ENCODE results near the gene PTPRK. TPM values are rescaled to one million over a fixed set of nuclear protein-coding genes. Genes with fewer than 3 reads are reported as not detected.

The PTPRK gene
- total RNA-seq, 2 donors from 2014 or later = 60.6 to 121 TPM

DNA sequence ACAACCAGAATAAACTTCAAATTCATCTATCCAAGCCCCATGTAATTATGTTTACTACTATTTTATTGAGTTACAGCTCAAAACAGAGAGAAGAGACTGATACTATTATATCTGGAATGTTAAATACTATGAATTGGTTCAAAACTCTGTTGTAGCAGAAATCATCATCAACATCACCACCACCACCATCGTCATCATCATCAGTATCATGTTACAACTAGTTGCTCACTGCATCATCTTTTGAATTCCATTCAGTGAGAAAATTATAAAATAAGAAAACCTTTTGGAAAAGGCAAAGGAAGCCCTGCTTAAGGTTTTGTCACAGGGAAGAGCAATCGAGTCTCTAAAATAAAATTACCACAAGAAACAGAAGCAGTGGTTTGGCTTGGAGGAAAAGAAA, 583.3 kb downstream of the PTPRK start:
- no peak for ATAC-seq
- Histone ChIP-seq H3K27ac (no peak overlapping the region), H3K36me3 (replicated peaks in 1 of 2; ENCODE audit: insufficient read depth in 1 of 2, low read depth in 2 of 2) (no peaks in the 10 kb centered on the region), H3K4me1 (no peaks in the 10 kb centered on the region), H3K4me3 (no peak overlapping the region), H3K9me3 (peaks cover 0 to 7% (median 0%) of the 10 kb centered on the region in 3 donors), H3K27me3 (no peaks in the 10 kb centered on the region)
- DNase-seq = no peak
- TF ChIP-seq POLR2A (IDR thresholded peaks at IDR 0.05) = no peak
- TF ChIP-seq, protein P1, sequence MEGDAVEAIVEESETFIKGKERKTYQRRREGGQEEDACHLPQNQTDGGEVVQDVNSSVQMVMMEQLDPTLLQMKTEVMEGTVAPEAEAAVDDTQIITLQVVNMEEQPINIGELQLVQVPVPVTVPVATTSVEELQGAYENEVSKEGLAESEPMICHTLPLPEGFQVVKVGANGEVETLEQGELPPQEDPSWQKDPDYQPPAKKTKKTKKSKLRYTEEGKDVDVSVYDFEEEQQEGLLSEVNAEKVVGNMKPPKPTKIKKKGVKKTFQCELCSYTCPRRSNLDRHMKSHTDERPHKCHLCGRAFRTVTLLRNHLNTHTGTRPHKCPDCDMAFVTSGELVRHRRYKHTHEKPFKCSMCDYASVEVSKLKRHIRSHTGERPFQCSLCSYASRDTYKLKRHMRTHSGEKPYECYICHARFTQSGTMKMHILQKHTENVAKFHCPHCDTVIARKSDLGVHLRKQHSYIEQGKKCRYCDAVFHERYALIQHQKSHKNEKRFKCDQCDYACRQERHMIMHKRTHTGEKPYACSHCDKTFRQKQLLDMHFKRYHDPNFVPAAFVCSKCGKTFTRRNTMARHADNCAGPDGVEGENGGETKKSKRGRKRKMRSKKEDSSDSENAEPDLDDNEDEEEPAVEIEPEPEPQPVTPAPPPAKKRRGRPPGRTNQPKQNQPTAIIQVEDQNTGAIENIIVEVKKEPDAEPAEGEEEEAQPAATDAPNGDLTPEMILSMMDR (IDR thresholded peaks at IDR 0.05) = no peak
- WGBS, 2 donors = 73 to 75% methylated on average over 2 of the region's 2 CpGs
- intact Hi-C loops (cut with DNase I) = no loop called here

DNA sequence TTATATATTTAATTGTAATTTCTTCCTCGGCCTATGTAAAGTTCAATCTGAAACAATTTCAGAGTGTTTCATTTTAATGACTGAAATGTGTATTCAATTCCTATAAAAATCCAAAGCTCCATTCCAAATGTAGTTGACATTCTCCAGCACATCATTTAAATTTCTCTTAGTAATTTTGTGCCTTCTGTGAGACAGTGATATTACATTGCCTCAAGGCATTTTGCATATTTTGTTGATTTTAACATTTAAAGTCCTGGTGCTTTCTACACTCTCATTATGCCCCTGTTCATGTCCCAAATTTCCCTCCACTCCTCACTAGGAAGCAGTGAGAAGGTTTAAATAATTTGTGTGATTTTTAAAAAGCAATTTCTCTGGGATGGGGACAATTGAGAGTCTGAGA, 585.4 kb downstream of the PTPRK start:
- TF ChIP-seq, protein P1 (IDR thresholded peaks at IDR 0.05) = no peak
- no peak for TF ChIP-seq POLR2A (IDR thresholded peaks at IDR 0.05)
- Histone ChIP-seq H3K27ac (no peak overlapping the region), H3K27me3 (no peaks in the 10 kb centered on the region), H3K4me1 (no peaks in the 10 kb centered on the region), H3K4me3 (no peak overlapping the region), H3K9me3 (peaks cover 0 to 7% (median 0%) of the 10 kb centered on the region in 3 donors), H3K36me3 (replicated peaks in 1 of 2; ENCODE audit: insufficient read depth in 1 of 2, low read depth in 2 of 2) (no peaks in the 10 kb centered on the region)
- ATAC-seq (no peak), DNase-seq (no peak)
- 74 to 97% methylated on average over 1 of the region's 1 CpG for WGBS, 2 donors
- intact Hi-C loops (cut with DNase I) = no loop called here

DNA sequence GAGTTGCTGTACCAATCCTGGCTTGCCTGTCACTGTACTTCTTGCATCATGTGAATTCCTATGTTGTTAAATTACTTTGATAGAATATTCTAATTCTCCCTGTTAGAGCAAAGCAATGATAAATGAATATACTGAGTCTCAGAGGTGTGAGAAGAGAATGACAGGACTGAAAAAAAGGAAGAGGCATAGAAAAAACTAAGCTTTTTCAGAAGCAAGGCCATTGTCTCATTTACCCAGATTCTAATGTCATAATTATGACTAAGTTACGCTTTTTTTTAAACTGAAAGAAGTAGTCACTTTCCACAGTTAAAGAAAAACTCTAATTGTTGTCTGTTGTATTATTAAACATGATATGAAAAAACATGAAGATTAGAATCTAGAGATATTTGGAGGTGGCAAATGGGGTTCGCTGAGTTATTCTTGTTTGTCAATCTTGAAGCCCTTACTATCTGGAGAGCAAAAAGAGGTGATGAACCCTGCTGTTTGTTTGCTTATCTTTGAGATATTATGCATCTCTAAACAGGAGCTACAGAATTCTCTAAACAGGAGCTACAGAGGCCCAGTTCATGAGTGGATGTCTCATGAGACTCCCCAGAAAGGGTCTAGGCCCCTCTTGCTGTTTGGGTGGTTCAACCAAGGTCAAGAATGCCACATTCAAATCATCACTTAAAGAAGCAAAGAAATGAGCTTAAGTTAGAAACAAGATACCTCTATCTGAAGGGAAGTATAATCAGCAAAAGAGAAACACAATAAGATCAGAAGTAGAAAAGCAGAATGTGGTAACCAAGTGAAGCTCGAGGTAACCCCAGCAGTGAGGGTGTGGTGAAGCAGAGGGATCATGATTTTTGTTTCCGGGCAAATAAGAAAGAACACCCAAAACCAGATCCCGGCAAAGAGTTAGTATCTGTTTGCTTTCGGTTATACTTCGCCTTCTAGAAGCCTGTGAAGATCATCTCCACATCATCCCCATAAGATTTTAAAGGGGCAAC, 586.3 kb downstream of the PTPRK start:
- Histone ChIP-seq H3K9me3 (peaks cover 0 to 7% (median 0%) of the 10 kb centered on the region in 3 donors), H3K36me3 (replicated peaks in 1 of 2; ENCODE audit: insufficient read depth in 1 of 2, low read depth in 2 of 2) (no peaks in the 10 kb centered on the region), H3K27me3 (no peaks in the 10 kb centered on the region), H3K4me3 (no peak overlapping the region), H3K27ac (no peak overlapping the region), H3K4me1 (no peaks in the 10 kb centered on the region)
- DNase-seq = no peak
- ATAC-seq = no peak
- intact Hi-C loops (cut with DNase I) = no loop called here
- TF ChIP-seq, protein P1 (IDR thresholded peaks at IDR 0.05) = no peak
- TF ChIP-seq POLR2A (IDR thresholded peaks at IDR 0.05) = no peak
- WGBS, 2 donors = 79 to 85% methylated on average over 7 of the region's 7 CpGs

DNA sequence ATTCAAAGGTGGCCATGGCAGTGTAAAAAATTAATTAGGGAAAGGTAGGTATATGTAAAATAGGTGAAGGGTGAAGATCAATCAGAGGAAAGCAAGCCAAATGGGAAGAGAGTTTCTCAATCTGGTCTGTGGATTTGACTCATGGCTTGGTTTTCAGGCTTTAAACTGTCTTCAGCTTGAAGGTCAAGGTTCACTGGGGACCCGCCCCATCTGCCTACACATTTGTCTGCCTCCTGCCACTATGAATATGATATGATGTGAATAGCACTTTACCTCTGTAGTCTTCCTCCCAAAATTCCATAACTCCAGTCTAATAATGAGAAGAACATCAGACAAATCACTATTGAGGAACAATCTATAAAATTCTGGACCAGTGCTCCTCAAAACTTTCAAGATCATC, 587.3 kb downstream of the PTPRK start:
- no peaks in the 10 kb centered on the region for H3K36me3 ChIP-seq (replicated peaks in 1 of 2; ENCODE audit: insufficient read depth in 1 of 2, low read depth in 2 of 2)
- peaks cover 0 to 7% (median 0%) of the 10 kb centered on the region in 3 donors for H3K9me3 ChIP-seq
- TF ChIP-seq POLR2A (IDR thresholded peaks at IDR 0.05) = no peak
- TF ChIP-seq, protein P1 (IDR thresholded peaks at IDR 0.05) = no peak
- no peaks in the 10 kb centered on the region for H3K27me3 ChIP-seq
- intact Hi-C loops (cut with DNase I) = no loop called here
- H3K27ac ChIP-seq = no peak overlapping the region
- no peak overlapping the region for H3K4me3 ChIP-seq
- no peak for DNase-seq
- 81 to 86% methylated on average over 1 of the region's 1 CpG for WGBS, 2 donors
- ATAC-seq = no peak
- H3K4me1 ChIP-seq = no peaks in the 10 kb centered on the region
